Pancreas (tissue), 10 donors: ENCODE measurements around the gene FN3K. TPM values are rescaled to one million over a fixed set of nuclear protein-coding genes. Genes with fewer than 3 reads are reported as not detected.

Source experiments
- ATAC-seq, 4 donors: fragments of 200-7000 bp; cut with Tn5 transposase; one replicate each; pipeline versions ENCODE4 v1.8.0 to v1.9.1; 2020; ENCODE audit warnings: mild to moderate bottlenecking in 4 of 4, moderate library complexity in 4 of 4
- DNase-seq, 6 donors: peaks; one replicate each; pipeline ENCODE4 v3.0.0-alpha.2; 2020
- FAIRE-seq: peaks from 2 replicates; lab custom pipeline; 2012; peaks lifted over from hg19 to GRCh38; lab: Jason Lieb, UNC
- H3K27ac ChIP-seq, 4 donors: fragments of 200-600 bp; sonication (generic); 1 replicate in 3 of 4; 2 replicates in 1 of 4; pipeline versions ENCODE4 v1.5.0 to v1.8.0; 2020
- H3K27me3 ChIP-seq, 4 donors: fragments of 200-600 bp; one replicate each; pipeline ENCODE4 v1.8.0; 2021
- H3K36me3 ChIP-seq, 3 donors: fragments of 200-600 bp; sonication (generic) in 1 of 3; one replicate each; pipeline versions ENCODE4 v1.5.0 to v1.8.0; 2020 to 2021
- H3K4me1 ChIP-seq, 3 donors: fragments of 200-600 bp; one replicate each; pipeline ENCODE4 v1.8.0; 2021
- H3K4me3 ChIP-seq, 4 donors: fragments of 200-600 bp; sonication (generic) in 2 of 4; one replicate each; pipeline versions ENCODE4 v1.5.0 to v1.8.0; 2020 to 2021
- H3K9me3 ChIP-seq, 4 donors: fragments of 200-600 bp; one replicate each; pipeline ENCODE4 v1.8.0; 2021
- CTCF ChIP-seq, 4 donors: fragments of 200-600 bp; sonication (generic) in 3 of 4; IDR thresholded peaks; one replicate each; pipeline versions ENCODE4 v1.5.0 to v1.8.0; 2021; ENCODE audit warnings: antibody characterized with exemption in 4 of 4
- WGBS, 2 donors: extraction: QIAGEN DNeasy Blood & Tissue Kit; methylation state at CpG; one replicate each; pipeline ENCODE4 v1.1.7; 2013; 5-methylcytosine and 5-hydroxymethylcytosine counted together
- intact Hi-C, 3 donors: fragments of 100-400 bp; cut with DNase I; formaldehyde crosslinking; loops; one replicate each; pipeline versions ENCODE4 v1.11.1 to v1.14.2; 2022
- polyA plus RNA-seq, 2 donors: library from polyadenylated mRNA; stranded (reverse); fragments of 200-250 nt; gene quantifications; one replicate each; pipeline ENCODE4 v1.2.3, GENCODE V29; 2013
- total RNA-seq, 6 donors: library from RNA; stranded (reverse); fragmentation: NEBNext Ultra II Directional in 4 of 6; extraction: Animal tissue kit (Norgen Biotek cat#: 25700) in 4 of 6; gene quantifications; one replicate each; pipeline versions ENCODE4 v1.2.1 to v1.2.4, GENCODE V29; 2021 to 2023
- donor health status: healthy with polysubstance abuse.
- donor health status: DM: no; HTN: no; CAD: no; lungs with moderate emphysema.
- donor health status: DM: no; HTN: no; CAD: no.
- donor health status: control.
- donor health status: control.
- donor health status: Bipolar disorder and iron deficiency.
- donor health status: DM: yes; HTN: yes; CAD: no.
- donor health status: DM: no; HTN: no; CAD: no.
- donor health status: DM: no; HTN: no; CAD: no.
- donor health status: DM: yes; HTN: yes; CAD: no.

The FN3K gene
- total and polyA plus RNA-seq, 8 donors: 13.2 to 24.3 (median 19.0) TPM

GRCh38 chr17:82689077-82689476, 46.3 kb upstream of the FN3K start:
- intact Hi-C loops: no loop called here
- TF ChIP-seq CTCF (IDR thresholded peaks at IDR 0.05): no peak
- Histone ChIP-seq H3K4me3 (no peak overlapping the region), H3K9me3 (no peaks in the 10 kb centered on the region), H3K27ac (no peak overlapping the region), H3K27me3 (no peaks in the 10 kb centered on the region), H3K36me3 (no peaks in the 10 kb centered on the region), H3K4me1 (peaks cover 3 to 4% (median 3%) of the 10 kb centered on the region in 3 donors)
- DNase-seq: peak in 1 of 6 donors; percentile 43
- ATAC-seq: no peak
- FAIRE-seq: no peak
- 90 to 92% methylated on average over 8 of the region's 8 CpGs for WGBS, 2 donors

GRCh38 chr17:82690786-82691489, 44.5 kb upstream of the FN3K start:
- Histone ChIP-seq H3K27me3 (no peaks in the 10 kb centered on the region), H3K36me3 (no peaks in the 10 kb centered on the region), H3K27ac (no peak overlapping the region), H3K4me1 (peaks cover 0 to 4% (median 0%) of the 10 kb centered on the region in 3 donors), H3K9me3 (no peaks in the 10 kb centered on the region), H3K4me3 (no peak overlapping the region)
- no peak for FAIRE-seq
- peak in 1 of 6 donors; percentile 41 for DNase-seq
- TF ChIP-seq CTCF (IDR thresholded peaks at IDR 0.05): no peak
- WGBS, 2 donors: 85 to 90% methylated on average over 18 of the region's 18 CpGs
- intact Hi-C loops: no loop called here
- no peak for ATAC-seq

GRCh38 chr17:82691714-82692113, 43.7 kb upstream of the FN3K start:
- no peak overlapping the region for H3K27ac ChIP-seq

GRCh38 chr17:82692268-82692667, 43.1 kb upstream of the FN3K start:
- H3K27ac ChIP-seq: no peak overlapping the region
- no peak for TF ChIP-seq CTCF (IDR thresholded peaks at IDR 0.05)
- FAIRE-seq: no peak
- 85 to 95% methylated on average over 16 of the region's 16 CpGs for WGBS, 2 donors
- no peaks in the 10 kb centered on the region for H3K9me3 ChIP-seq
- H3K4me1 ChIP-seq: peaks cover 0 to 6% (median 3%) of the 10 kb centered on the region in 3 donors
- H3K36me3 ChIP-seq: no peaks in the 10 kb centered on the region
- H3K4me3 ChIP-seq: no peak overlapping the region
- intact Hi-C loops: no loop called here
- peak in 1 of 6 donors; percentile 34 for DNase-seq
- ATAC-seq: no peak
- H3K27me3 ChIP-seq: no peaks in the 10 kb centered on the region

More at GRCh38 chr17:82691714-82692113, 43.7 kb upstream of the FN3K start:
- TF ChIP-seq CTCF (IDR thresholded peaks at IDR 0.05): no peak
- H3K4me1 ChIP-seq: peaks cover 0 to 4% (median 0%) of the 10 kb centered on the region in 3 donors
- H3K36me3 ChIP-seq: no peaks in the 10 kb centered on the region
- ATAC-seq (no peak), FAIRE-seq (no peak), DNase-seq (peak in 1 of 6 donors; percentile 35)
- H3K27me3 ChIP-seq: no peaks in the 10 kb centered on the region
- intact Hi-C loops: no loop called here
- no peaks in the 10 kb centered on the region for H3K9me3 ChIP-seq
- H3K4me3 ChIP-seq: no peak overlapping the region
- WGBS, 2 donors: 95 to 96% methylated on average over 14 of the region's 17 CpGs
